NCI-H69 (cell line): ENCODE measurements around the gene ERVK3-1.
A peak's percentile ranks its signal among the peaks of the same experiment; 100 is the strongest.
"Not testable (repeated sequence)": the region's sequence is repeated elsewhere in the genome, so short reads cannot be mapped to it uniquely, and the experiment has no call there.

Experiments used
- DNase-seq: peaks from one replicate; lab custom pipeline; 2025; lab: John Stamatoyannopoulos, UW

ERVK3-1 gene

GRCh38 chr19:58305065-58305931 lies at the start of gene ERVK3-1:
Gene ERVK3-1 (plus strand): TSS chr19:58305377. CDS start chr19:58312169, 6,792 bp downstream.
- peak; percentile 94 for DNase-seq

GRCh38 chr19:58258259-58258658 lies 46.9 kb upstream of the ERVK3-1 start:
- DNase-seq = not testable (repeated sequence)

GRCh38 chr19:58261600-58261967 lies 43.6 kb upstream of the ERVK3-1 start:
- DNase-seq = no peak

GRCh38 chr19:58261968-58262921 lies 42.9 kb upstream of the ERVK3-1 start:
- DNase-seq = no peak

GRCh38 chr19:58262922-58263296 lies 42.3 kb upstream of the ERVK3-1 start:
- no peak for DNase-seq

GRCh38 chr19:58265100-58265499 lies 40.1 kb upstream of the ERVK3-1 start:
- DNase-seq = no peak

- no peak for DNase-seq
Observed at GRCh38 chr19:58268344-58268743, 36.8 kb upstream of the ERVK3-1 start.

- DNase-seq = peak; percentile 43
Observed at GRCh38 chr19:58274771-58275201, 30.4 kb upstream of the ERVK3-1 start.

GRCh38 chr19:58275564-58275963 lies 29.6 kb upstream of the ERVK3-1 start:
- no peak for DNase-seq

GRCh38 chr19:58277197-58277596 lies 28.0 kb upstream of the ERVK3-1 start:
- no peak for DNase-seq

GRCh38 chr19:58277748-58278540 lies 27.2 kb upstream of the ERVK3-1 start:
- DNase-seq = no peak

GRCh38 chr19:58278541-58279041 lies 26.6 kb upstream of the ERVK3-1 start, which contains the start of gene ZNF8:
Gene ZNF8 (plus strand): TSS chr19:58278955. CDS start chr19:58279082, 127 bp downstream.
- DNase-seq = peak; percentile 100

- peak; percentile 89 for DNase-seq
Observed at GRCh38 chr19:58279042-58279924, 25.9 kb upstream of the ERVK3-1 start.

- no peak for DNase-seq
Observed at GRCh38 chr19:58279925-58280316, 25.3 kb upstream of the ERVK3-1 start.

GRCh38 chr19:58284199-58284598 lies 21.0 kb upstream of the ERVK3-1 start:
- no peak for DNase-seq

- DNase-seq = no peak
Observed at GRCh38 chr19:58291943-58292342, 13.2 kb upstream of the ERVK3-1 start.

GRCh38 chr19:58294743-58295374 lies 10.3 kb upstream of the ERVK3-1 start:
- no peak for DNase-seq

GRCh38 chr19:58296104-58296503 lies 9.1 kb upstream of the ERVK3-1 start:
- DNase-seq = no peak

- DNase-seq = no peak
Observed at GRCh38 chr19:58300620-58301019, 4.6 kb upstream of the ERVK3-1 start.

- DNase-seq = no peak
Observed at GRCh38 chr19:58304255-58304654, 922 bp upstream of the ERVK3-1 start.
